ENCODE results near the gene TIMP2. TPM values are rescaled to one million over a fixed set of nuclear protein-coding genes. Genes with fewer than 3 reads are reported as not detected.

Gene TIMP2
- total and polyA plus RNA-seq, 2 of the 4 experiments (the other 2 are of a cell fraction) = 43.9 to 416 TPM

DNA sequence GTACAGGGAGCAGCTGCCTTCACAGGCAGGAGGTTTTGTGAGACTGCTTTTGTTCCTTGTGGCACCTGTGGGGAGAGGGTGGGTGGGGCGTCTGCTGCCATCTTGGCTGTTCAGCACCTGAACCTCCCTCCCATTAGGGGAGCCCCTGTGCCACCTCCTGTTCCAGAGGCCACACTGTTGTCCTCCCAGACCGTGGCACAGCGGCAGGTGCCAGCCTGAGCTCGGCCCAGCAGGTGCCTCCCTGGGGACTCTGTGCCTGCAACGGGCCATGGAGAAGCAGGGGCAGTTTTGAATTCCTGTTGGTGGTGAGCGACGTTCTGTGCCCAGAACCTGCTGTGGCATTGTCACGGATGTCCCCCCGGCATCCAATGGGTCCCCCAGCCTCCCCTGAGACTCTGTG, 44.7 kb upstream of the TIMP2 start:
- H2AK5ac ChIP-seq (ENCODE audit: low read depth, low read length) = no peak overlapping the region
- in situ Hi-C loops (cut with MboI; ENCODE audit: low sequenced_read_pairs) = loop anchor here (5.0 to 25.0 kb wide), 2 partner anchors 108 to 483 kb away; no protein-coding TSS in a partner anchor
- no peak overlapping the region for H4K8ac ChIP-seq (ENCODE audit: low read depth in 2 of 2, low read length in 2 of 2)
- peaks cover 15% of the 10 kb centered on the region for H3K4me1 ChIP-seq (ENCODE audit: control insufficient read depth, insufficient read depth, low read length)
- peaks cover 5% of the 10 kb centered on the region; the same call in 1 of the 2 replicates for H4K20me1 ChIP-seq (ENCODE audit: insufficient read depth, low read length)
- DNase-seq (no peak), ATAC-seq (ENCODE audit: low read depth) (no peak)
- no peak overlapping the region for H3K56ac ChIP-seq (ENCODE audit: extremely low read depth, insufficient read depth, low read length)
- peaks cover 22% of the 10 kb centered on the region; the same call in 1 of the 2 replicates for H3K36me3 ChIP-seq (ENCODE audit: control insufficient read depth, insufficient read depth, low read length)
- no peaks in the 10 kb centered on the region for H3K27me3 ChIP-seq (ENCODE audit: control insufficient read depth, insufficient read depth, low read length)
- intact Hi-C loops (cut with micrococcal nuclease) = loop anchor here (2.0 kb wide), 2 partner anchors 35 to 45 kb away; partner anchors contain the start of gene TIMP2
- no peak overlapping the region for H3K27ac ChIP-seq (ENCODE audit: insufficient read depth, low read length)
- no TSS peak for BruUV-seq (replicated peaks)
- WGBS, 2 experiments (ENCODE audit: extremely low coverage in 2 of 2, insufficient read length in 1 of 2) = 100% methylated on average over 1 of the region's 9 CpGs; no CpG with 5 or more reads in 1 of the 2 experiments
- peaks cover 3 to 29% of the 10 kb centered on the region in 2 experiments; a peak in 3 of 4 replicates for H3K79me1 ChIP-seq (ENCODE audit: low read depth in 1 of 2, low read length in 2 of 2)
- H2BK5ac ChIP-seq (ENCODE audit: low read depth, low read length, poor library complexity, severe bottlenecking) = no peak overlapping the region
- no peak overlapping the region for H2BK120ac ChIP-seq (ENCODE audit: low read depth, low read length)
- H3K4ac ChIP-seq (ENCODE audit: low read depth, low read length) = no peak overlapping the region
- ChIA-PET POLR2A (ENCODE audit: unreplicated experiment) (no interaction called here), CTCF (no interaction called here)
- TF ChIP-seq RFX5 (IDR thresholded peaks at IDR 0.05; ENCODE audit: low read depth, low read length) = no peak
- TF ChIP-seq BHLHE40 (IDR thresholded peaks at IDR 0.05; ENCODE audit: low read depth, low read length) = no peak
- no peak for TF ChIP-seq FOS (IDR thresholded peaks at IDR 0.05; ENCODE audit: low read depth, low read length)
- TF ChIP-seq NFE2L2 (IDR thresholded peaks at IDR 0.05; ENCODE audit: low read depth, low read length) = no peak
- TF ChIP-seq, protein P1, sequence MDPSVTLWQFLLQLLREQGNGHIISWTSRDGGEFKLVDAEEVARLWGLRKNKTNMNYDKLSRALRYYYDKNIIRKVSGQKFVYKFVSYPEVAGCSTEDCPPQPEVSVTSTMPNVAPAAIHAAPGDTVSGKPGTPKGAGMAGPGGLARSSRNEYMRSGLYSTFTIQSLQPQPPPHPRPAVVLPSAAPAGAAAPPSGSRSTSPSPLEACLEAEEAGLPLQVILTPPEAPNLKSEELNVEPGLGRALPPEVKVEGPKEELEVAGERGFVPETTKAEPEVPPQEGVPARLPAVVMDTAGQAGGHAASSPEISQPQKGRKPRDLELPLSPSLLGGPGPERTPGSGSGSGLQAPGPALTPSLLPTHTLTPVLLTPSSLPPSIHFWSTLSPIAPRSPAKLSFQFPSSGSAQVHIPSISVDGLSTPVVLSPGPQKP (IDR thresholded peaks at IDR 0.05; ENCODE audit: borderline replicate concordance, low read depth, low read length) = no peak
- no peak for TF ChIP-seq SMC3 (IDR thresholded peaks at IDR 0.05; ENCODE audit: low read depth, low read length)
- TF ChIP-seq MAZ (IDR thresholded peaks at IDR 0.05; ENCODE audit: borderline replicate concordance, low read depth, low read length) = no peak
- H4K5ac ChIP-seq (ENCODE audit: low read depth, low read length) = no peak overlapping the region
- H3K23ac ChIP-seq (ENCODE audit: low read depth, low read length) = no peak overlapping the region
- no peak overlapping the region for H3K18ac ChIP-seq (ENCODE audit: low read depth, low read length)
- dilution Hi-C loops (cut with HindIII; ENCODE audit: low sequenced_read_pairs, unreplicated experiment) = no loop called here
- H2AK9ac ChIP-seq (replicated peaks; ENCODE audit: low read depth, low read length, poor library complexity) = no peak overlapping the region
- H3K4me2 ChIP-seq (ENCODE audit: low read depth, low read length) = no peak overlapping the region
- no peak overlapping the region for H2BK20ac ChIP-seq (ENCODE audit: low read depth, low read length)
- H3K9me1 ChIP-seq (ENCODE audit: insufficient read depth, low read length) = no peaks in the 10 kb centered on the region
- H2BK15ac ChIP-seq (ENCODE audit: low read depth, low read length) = no peak overlapping the region
- H3K4me3 ChIP-seq (ENCODE audit: insufficient read depth, low read depth, low read length) = no peak overlapping the region
- no peak overlapping the region for H3K14ac ChIP-seq (replicated peaks; ENCODE audit: low read depth, low read length)
- H2AFZ ChIP-seq (replicated peaks; ENCODE audit: low read length, poor library complexity) = no peak overlapping the region
- H3K9ac ChIP-seq (ENCODE audit: low read depth, low read length) = no peak overlapping the region
- no peaks in the 10 kb centered on the region for H3K9me3 ChIP-seq (ENCODE audit: control insufficient read depth, insufficient read depth, low read length)
- no peak overlapping the region for H4K91ac ChIP-seq (ENCODE audit: insufficient read depth, low read depth, low read length)
